ENCODE results near the gene SERPINE1. TPM values are rescaled to one million over a fixed set of nuclear protein-coding genes. Genes with fewer than 3 reads are reported as not detected.

SERPINE1 gene
- total and polyA plus RNA-seq, 2 of the 8 experiments (the other 6 are each of a cell fraction or from before 2014, with no cell fraction given): 3.7 to 5.6 TPM

GRCh38 chr7:101156866-101157589 lies 30.1 kb downstream of the SERPINE1 start:
- Histone ChIP-seq H2AFZ (ENCODE audit: low read length) (no peak overlapping the region), H3K27me3 (replicated peaks in 1 of 4; ENCODE audit: control insufficient read depth in 3 of 4, extremely low read depth in 1 of 4, insufficient read depth in 3 of 4, low read length in 3 of 4) (peaks cover 0 to 10% (median 6%) of the 10 kb centered on the region in 4 experiments; a peak in 3 of 7 replicates), H3K14ac (ENCODE audit: insufficient read length) (no peak overlapping the region), H4K5ac (ENCODE audit: insufficient read length, low read depth, low read length) (peak overlapping the region; percentile 41), H3K79me2 (ENCODE audit: control insufficient read depth in 1 of 2, insufficient read depth in 2 of 2, low read length in 2 of 2) (0 out of 4 replicates have a peak, but pooled peaks cover 0 to 4% of the 10 kb centered on the region in 2 experiments), H3K36me3 (ENCODE audit: control insufficient read depth in 2 of 4, insufficient read depth in 4 of 4, low read length in 3 of 4) (peaks cover 0 to 3% (median 1%) of the 10 kb centered on the region in 4 experiments; a peak in 3 of 8 replicates), H3K79me1 (ENCODE audit: low read depth, low read length) (no peaks in the 10 kb centered on the region), H2AK5ac (ENCODE audit: low read depth, low read length) (peak overlapping the region; percentile 16; the same call in 1 of the 2 replicates), H3K4me1 (replicated peaks in 1 of 4; ENCODE audit: control insufficient read depth in 3 of 4, insufficient read depth in 4 of 4, low read length in 3 of 4) (peaks cover 16 to 43% (median 26%) of the 10 kb centered on the region in 4 experiments), H2BK15ac (ENCODE audit: low read length) (no peak overlapping the region), H4K91ac (replicated peaks; ENCODE audit: insufficient read length, low read length) (peak overlapping the region; percentile 4), H3K9me3 (ENCODE audit: insufficient read depth in 2 of 2, low read depth in 1 of 2, low read length in 1 of 2) (no peaks in the 10 kb centered on the region; a peak in 1 of 4 replicates), H2BK12ac (ENCODE audit: low read depth, low read length) (peak overlapping the region; percentile 88), H3K9ac (replicated peaks in 1 of 4; ENCODE audit: extremely low read depth in 1 of 4, low read depth in 3 of 4, low read length in 3 of 4) (no peak overlapping the region; a peak in 1 of 7 replicates), H2BK5ac (ENCODE audit: low read depth, low read length) (peak overlapping the region; percentile 47; the same call in 1 of the 2 replicates), H3K23me2 (ENCODE audit: low read depth, low read length) (no peaks in the 10 kb centered on the region; the same call in 1 of the 2 replicates), H2BK120ac (replicated peaks; ENCODE audit: low read depth, low read length) (no peak overlapping the region), H3K23ac (ENCODE audit: insufficient read length) (no peak overlapping the region), H2BK20ac (ENCODE audit: low read length) (peak overlapping the region; percentile 23; the same call in 1 of the 2 replicates), H4K8ac (ENCODE audit: extremely low read depth, insufficient read depth, low read length) (no peak overlapping the region), H3K56ac (replicated peaks; ENCODE audit: insufficient read length, low read depth, low read length) (no peak overlapping the region), H3K4me2 (ENCODE audit: insufficient read depth in 1 of 2, low read depth in 2 of 2, low read length in 2 of 2) (peak overlapping the region in 1 of 2 experiments; percentile 78; a peak in 2 of 4 replicates), H3K4ac (replicated peaks; ENCODE audit: insufficient read length, low read depth, low read length) (no peak overlapping the region), H4K20me1 (replicated peaks in 1 of 2; ENCODE audit: control insufficient read depth in 1 of 2, insufficient read depth in 2 of 2, low read length in 2 of 2) (no peaks in the 10 kb centered on the region), H3K18ac (ENCODE audit: extremely low read depth, low read length) (peak overlapping the region; percentile 36; the same call in 1 of the 2 replicates), H3K27ac (ENCODE audit: low read depth, low read length) (0 out of 2 replicates have a peak overlapping the region, but pooled peaks have one; percentile 9), H3K4me3 (ENCODE audit: extremely low read depth in 1 of 4, insufficient read depth in 2 of 4, low read depth in 3 of 4, low read length in 4 of 4) (no peak overlapping the region)
- ChIA-PET POLR2A (ENCODE audit: partially characterized antibody) (interaction anchor here (0.6 to 4.7 kb wide), 10 partner anchors 8 to 770 kb away, joined by 3 to 20 read pairs (median 5); partner anchors contain the start of genes MOGAT3, TRIM56 and VGF), CTCF (ENCODE audit: partially characterized antibody) (interaction anchor here (0.6 to 7.6 kb wide), 23 partner anchors 8 to 317 kb away, joined by 3 to 115 read pairs (median 4); partner anchors contain the start of gene VGF)
- FAIRE-seq: no peak
- WGBS, 2 experiments (ENCODE audit: extremely low coverage in 1 of 2, insufficient coverage in 1 of 2, insufficient read length in 1 of 2, insufficient replicate concordance in 2 of 2, low coverage in 1 of 2, low lambda C conversion rate in 2 of 2, missing lambda C conversion rate in 1 of 2): 85% methylated on average over 14 of the region's 14 CpGs; no CpG with 5 or more reads in 1 of the 2 experiments
- no peak for DNase-seq (ENCODE audit: low read depth in 1 of 2, low spot score in 2 of 2)
- peak; percentile 57; the same call in 1 of the 2 replicates for TF ChIP-seq MAFK (IDR thresholded peaks at IDR 0.05; ENCODE audit: low read depth, low read length)
- peak; percentile 72 for TF ChIP-seq BACH1 (IDR thresholded peaks at IDR 0.05; ENCODE audit: low read length)
- TF ChIP-seq SP2 (IDR thresholded peaks at IDR 0.05; ENCODE audit: low read length): no peak

Data from H1 (cell line).